Spleen (tissue), 7 donors: ENCODE results near the gene COL25A1.

Source experiments
- POLR2A ChIP-seq, 3 donors: fragments of 450-650 bp; IDR thresholded peaks; one replicate each; pipeline ENCODE4 v1.5.1; 2017; ENCODE audit warnings: antibody characterized with exemption in 3 of 3, mild to moderate bottlenecking in 1 of 3
- POLR2AphosphoS5 ChIP-seq, 3 donors: sonication (generic); formaldehyde crosslinking; IDR thresholded peaks; one replicate each; pipeline ENCODE4 v1.5.1; 2017; ENCODE audit warnings: antibody characterized with exemption in 3 of 3
- TF ChIP-seq, protein P1 (sequence below), 11 experiments: fragments of 200-600 bp in 7 of 11; fragments of 450-650 bp in 4 of 11; sonication (generic) in 4 of 11; IDR thresholded peaks in 8 of 11; conservative IDR thresholded peaks in 3 of 11; 1 replicate in 7 of 11; 2 replicates in 4 of 11; pipeline versions ENCODE4 v1.4.0 to v1.8.0; 2016 to 2021; ENCODE audit warnings: antibody characterized with exemption in 11 of 11, inconsistent platforms in 4 of 11, mild to moderate bottlenecking in 1 of 11
- donor health status: DM: no; HTN: no; CAD: no; lungs with moderate emphysema.
- donor health status: DM: no; HTN: no; CAD: no.
- donor health status: DM: no; HTN: no; CAD: no.

DNA sequence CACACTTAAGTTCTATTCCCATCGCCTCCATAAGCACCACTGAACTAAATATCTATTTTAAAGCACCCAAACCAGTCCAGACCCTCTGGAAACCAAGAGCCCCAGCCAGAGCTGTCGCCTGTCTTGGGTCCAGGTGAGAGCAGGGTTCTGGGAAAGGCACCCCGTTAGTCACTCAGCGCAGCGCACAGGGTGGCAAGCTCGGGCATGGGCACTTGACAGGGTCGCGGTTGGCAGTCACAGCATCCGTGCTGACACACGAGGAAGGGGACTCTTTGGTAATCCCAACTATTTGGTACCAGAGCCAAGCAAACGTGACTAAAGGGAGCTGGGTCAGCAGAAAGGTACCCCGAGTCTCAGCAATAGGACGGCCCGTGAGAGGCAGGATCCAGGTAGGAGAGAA, 515.4 kb downstream of the COL25A1 start:
- TF ChIP-seq, protein P1, sequence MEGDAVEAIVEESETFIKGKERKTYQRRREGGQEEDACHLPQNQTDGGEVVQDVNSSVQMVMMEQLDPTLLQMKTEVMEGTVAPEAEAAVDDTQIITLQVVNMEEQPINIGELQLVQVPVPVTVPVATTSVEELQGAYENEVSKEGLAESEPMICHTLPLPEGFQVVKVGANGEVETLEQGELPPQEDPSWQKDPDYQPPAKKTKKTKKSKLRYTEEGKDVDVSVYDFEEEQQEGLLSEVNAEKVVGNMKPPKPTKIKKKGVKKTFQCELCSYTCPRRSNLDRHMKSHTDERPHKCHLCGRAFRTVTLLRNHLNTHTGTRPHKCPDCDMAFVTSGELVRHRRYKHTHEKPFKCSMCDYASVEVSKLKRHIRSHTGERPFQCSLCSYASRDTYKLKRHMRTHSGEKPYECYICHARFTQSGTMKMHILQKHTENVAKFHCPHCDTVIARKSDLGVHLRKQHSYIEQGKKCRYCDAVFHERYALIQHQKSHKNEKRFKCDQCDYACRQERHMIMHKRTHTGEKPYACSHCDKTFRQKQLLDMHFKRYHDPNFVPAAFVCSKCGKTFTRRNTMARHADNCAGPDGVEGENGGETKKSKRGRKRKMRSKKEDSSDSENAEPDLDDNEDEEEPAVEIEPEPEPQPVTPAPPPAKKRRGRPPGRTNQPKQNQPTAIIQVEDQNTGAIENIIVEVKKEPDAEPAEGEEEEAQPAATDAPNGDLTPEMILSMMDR (IDR thresholded peaks at IDR 0.05 in 8 of 11, conservative IDR thresholded peaks at IDR 0.05 in 3 of 11): no peak
- no peak for TF ChIP-seq POLR2A (IDR thresholded peaks at IDR 0.05)
- TF ChIP-seq POLR2AphosphoS5 (IDR thresholded peaks at IDR 0.05): no peak
